Suppressor macrophage treated with lipopolysaccharide for 1 hour (primary cell): ENCODE results near the gene EPO.
"Not testable (repeated sequence)": the region's sequence is repeated elsewhere in the genome, so short reads cannot be mapped to it uniquely, and the experiment has no call there.

Experiments
- DNase-seq, 3 donors: peaks; one replicate each; pipeline ENCODE4 v3.0.0-alpha.2; 2020 to 2022

EPO gene

DNA sequence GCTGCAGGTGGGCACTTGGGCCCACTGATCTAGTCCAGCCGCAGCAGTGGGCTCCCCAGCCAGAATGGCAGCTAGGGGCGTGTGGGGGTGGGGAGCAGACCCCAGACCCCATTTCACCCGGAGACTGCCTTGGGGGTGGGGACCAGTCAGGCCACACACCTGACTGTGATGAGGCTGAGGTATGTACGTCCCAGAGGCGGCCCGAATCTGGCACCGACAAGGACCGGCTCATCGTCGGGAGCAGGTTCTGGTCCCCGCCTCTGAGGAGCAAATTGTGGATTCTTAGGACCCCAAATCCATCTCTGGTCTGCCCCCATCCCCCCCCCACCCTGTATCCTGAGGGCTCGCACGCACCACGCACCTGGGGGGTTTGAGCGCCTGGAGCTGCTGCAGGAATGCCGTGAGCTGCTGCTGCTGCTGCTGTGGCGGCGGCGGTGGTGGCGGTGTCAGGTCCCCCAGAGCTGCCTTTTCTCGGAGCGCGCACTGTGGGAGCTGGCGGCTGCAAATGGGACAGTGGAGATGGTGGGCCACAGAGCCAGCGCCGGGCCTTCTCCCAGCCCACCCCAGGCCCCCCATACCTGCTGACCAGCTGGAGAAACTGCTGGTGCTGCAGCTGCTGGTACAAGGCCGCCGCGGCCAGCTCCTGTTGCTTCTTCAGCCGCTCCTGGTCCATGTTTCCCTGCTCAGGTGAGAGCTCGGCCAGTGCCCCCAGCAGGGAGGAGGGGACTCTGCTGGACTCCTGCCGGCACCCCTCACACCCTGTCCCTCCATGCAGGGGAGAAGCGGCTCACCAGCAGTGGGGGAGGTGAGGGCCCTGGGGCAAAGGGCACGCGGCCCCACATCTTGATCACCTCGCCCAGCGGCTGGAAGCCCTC, 36.4 kb upstream of the EPO start:
- DNase-seq, result no peak

DNA sequence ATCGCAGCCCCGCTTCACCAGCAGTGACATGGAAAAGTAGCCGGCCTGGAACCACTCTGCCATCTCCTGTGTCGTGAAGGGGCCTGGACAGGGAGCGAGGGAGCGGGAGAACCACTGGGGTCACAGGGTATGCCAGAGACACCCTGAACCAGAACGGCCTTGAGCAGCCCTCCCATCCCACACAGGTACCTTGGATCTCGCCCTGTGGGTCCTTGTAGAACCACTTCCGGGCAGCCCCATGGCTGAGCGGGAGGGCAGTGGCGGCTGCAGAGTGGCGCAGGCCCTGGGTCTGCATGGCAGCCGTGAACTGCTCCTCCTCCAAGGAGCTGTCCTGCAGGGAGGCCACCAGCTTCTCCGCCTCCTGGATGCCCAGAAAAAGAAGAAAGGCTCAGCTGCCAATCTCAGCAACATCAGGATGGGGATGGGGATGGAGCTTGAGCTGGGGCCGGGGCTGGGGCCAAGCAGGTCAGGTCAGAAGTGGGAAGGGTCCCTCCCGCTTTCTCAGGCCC, 35.7 kb upstream of the EPO start:
- no peak for DNase-seq

DNA sequence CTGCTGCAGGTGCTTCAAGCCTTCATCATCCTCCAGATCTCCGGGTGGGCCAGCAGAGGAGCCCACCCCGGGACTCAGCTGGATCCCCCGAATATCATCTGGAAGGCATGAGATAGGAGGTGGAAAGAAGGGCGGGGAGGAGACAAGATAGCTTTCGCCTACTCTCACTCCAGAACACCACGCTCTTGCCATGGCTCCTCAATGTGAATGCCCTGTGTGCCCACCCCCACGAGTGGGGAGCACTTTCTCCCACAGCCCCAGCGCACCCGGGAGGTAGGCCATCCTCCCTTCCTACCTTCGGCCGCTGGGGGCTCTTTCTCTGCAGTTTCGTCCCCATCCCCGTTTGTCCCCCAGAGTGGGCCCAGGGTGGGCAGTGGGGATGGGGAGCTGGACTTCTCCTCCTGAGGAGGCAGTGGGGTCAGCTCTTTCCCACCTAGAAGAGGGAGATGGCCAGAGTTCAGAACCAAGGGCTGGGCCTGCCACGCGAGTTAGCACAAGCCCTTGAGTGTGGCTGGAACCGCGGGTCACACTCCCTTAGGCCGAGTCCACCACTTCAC, 35.1 kb upstream of the EPO start:
- DNase-seq, result no peak

DNA sequence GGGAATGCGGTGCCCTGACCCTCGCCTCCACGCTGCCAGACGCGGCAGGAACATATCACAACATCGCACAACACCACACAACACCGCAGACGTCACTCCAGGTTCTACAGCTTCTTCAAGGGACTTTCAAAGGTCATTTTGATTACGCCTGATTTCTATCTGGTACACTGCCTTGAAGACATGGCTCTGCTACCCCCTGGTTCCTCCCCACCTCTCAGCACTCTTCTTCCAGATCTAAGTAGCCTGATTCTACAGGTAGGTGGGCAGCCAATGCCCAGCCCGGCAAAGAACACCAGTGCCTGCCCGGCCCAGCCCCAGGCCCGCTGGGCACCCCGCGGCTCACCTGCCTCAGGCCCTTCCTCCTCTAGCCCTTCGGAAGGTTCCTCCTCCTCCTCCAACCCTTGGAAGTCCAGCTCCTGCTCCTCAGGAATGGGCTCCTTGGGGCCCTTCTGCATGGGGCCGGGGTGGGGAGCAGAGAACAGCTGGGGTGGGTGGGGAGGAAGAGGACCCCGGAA, 34.6 kb upstream of the EPO start:
- DNase-seq, result no peak

DNA sequence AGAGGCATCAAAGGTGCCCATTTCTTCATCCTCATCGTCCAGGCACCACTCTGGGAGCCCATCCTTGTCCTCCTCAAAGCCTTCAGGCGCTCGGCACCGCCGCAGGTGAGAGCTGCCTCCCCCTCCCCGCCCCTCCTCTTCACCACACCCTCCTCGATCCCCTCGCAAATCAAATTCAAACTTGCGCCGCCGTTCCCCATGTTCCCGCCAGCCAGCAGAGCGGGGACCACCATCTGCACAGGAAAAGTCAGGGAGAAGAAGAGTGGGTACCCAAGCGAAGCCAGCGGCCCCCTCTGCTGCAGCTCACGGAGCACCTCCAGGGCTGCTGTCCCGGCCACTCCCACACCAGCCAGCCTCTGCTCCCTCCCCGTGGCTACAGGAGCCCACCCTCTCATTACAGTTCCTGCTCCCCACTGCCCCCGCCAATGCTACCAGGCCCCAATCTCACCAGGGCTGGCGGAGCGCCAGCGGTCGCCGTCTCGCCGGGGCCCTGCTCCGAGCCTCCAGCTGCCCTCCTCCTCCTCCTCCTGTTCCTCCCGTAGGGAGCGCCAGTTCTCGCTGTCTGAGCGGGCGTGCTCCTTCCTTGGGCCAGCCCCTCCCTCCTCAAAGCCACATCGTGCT, 34.0 kb upstream of the EPO start:
- DNase-seq, result no peak

DNA sequence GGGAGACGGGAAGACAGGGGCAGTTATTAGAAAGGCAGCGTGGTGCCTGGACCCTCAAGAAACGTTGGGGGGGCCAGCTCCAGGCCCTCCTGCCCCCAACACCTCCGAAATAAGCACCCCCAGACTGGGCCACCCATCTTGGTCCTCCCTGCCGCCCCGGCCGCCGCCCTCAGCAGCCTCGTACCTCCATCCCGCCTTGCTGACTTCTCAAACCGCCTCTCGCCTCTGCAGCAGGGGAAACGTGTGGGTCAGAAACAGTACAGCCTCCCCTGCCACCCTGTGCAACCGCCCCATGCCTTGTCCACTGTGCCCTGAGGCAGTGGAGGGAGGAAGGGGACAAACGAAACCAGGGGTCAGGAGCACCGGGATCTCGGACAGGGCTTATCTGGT, 33.5 kb upstream of the EPO start:
- no peak for DNase-seq

DNA sequence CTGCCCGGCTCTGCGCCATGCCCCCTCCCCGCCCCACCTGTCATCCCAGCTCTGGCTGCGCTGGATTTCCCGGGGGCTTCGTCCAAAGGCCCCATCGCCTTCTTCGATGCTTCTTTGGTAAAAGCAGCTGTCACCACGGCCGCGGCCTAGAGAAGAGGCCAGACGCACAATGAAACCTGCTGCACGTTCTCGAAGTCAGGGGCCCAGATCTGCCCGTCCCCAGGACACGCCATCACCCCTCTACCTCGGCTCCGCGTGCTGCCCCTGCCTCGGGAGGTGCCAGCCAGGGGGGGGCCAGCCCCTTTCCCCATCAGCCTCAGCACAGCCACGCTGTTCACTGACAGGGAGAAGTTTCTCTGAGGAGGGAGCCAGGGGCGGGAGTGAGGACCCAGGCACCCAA, 33.0 kb upstream of the EPO start:
- DNase-seq, result no peak

DNA sequence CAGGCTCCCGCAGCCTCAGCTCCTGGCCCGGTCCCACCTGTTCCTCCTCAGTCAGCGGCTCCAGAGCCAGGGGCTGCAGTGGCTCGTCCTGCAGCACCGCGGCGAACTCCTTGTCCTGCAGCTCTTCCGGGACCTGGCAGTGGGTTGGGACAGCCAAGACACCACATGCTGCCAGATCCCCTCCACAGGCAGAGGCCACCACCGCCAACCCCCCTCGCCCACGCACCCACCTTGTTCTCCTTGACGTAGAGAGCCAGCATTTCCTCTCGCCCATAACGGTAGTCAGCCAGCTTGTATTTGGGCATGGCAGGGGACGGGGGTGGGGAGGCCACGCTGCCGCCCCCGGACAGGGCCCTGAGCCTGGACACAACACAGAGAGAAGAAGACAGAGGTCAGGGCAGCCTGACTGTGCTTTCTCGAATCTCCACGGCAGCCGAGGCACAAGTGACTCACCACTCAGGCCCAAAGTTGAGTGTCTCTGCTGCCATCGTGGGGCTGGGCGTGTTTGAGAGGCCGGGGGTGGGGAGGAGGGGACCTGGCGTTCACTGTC, 32.4 kb upstream of the EPO start:
- peak in 1 of 3 donors; percentile 38 for DNase-seq

DNA sequence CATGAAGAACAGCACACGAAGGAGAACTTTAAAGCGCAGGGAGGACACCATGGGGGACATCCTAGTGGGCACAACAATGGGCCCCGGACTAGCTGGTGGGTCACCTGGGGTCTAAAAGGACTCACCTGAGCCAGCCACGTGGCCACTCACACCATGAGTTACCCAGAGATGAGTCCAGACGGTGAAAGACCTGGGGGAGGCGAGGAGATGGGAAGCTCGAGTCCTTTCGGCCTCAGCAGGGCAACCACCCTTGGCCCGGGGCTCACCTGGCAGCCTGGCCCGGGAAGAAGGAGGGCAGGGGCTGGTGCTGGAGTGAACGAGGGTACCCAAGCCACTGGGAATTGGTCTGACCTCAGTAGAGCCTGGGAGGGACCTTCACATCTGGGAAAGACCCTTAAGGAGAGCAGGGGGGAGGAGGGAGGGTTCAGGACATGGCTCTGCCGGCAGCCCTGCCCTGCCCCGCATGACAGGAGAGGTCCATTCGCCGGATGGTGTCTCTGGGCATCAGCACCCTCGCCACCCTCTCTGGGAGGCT, 31.9 kb upstream of the EPO start:
- DNase-seq, result no peak

DNA sequence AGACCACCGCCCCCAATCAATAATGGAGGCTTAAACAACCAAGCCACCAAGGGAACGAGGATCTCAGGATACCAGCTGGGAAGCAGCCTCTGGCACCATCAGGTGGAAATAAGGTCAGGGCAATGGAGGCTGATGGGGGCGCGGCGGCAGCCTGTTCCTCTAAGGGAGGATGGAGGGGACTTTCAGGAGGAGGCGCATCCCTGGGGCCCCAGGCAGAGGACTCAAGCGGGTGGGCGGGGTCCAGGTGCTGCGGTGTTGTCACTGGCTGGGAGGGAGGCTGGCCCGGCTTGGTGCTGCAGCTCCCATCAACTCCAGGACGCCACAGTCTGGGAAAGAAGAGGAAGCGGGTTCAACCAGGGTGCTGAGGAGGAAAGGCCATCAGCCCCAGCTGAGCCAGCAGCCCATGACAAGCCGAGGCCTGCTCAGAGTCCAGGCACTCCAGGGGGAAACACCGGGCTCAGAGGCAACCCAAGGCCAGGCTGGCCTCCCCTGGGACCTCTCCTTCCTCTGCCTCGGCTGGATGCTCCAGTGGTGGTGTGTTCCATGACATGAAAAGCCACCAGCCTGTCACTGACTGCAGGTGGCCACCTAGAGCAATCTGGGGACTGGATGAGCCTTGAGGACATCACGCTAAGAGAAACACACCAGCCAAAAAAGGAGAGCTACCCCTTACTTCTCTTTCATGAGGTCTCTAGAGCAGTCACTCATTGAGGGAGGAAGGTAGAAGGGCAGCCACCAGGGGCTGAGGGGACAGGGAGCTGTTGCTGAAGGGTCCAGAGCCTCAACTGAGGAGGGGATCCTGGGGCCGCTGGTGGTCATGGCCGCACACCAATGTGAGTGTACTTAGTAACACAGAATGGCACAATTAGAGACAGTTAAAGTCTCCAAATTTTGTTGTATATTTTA, 30.8 kb upstream of the EPO start:
- no peak for DNase-seq

DNA sequence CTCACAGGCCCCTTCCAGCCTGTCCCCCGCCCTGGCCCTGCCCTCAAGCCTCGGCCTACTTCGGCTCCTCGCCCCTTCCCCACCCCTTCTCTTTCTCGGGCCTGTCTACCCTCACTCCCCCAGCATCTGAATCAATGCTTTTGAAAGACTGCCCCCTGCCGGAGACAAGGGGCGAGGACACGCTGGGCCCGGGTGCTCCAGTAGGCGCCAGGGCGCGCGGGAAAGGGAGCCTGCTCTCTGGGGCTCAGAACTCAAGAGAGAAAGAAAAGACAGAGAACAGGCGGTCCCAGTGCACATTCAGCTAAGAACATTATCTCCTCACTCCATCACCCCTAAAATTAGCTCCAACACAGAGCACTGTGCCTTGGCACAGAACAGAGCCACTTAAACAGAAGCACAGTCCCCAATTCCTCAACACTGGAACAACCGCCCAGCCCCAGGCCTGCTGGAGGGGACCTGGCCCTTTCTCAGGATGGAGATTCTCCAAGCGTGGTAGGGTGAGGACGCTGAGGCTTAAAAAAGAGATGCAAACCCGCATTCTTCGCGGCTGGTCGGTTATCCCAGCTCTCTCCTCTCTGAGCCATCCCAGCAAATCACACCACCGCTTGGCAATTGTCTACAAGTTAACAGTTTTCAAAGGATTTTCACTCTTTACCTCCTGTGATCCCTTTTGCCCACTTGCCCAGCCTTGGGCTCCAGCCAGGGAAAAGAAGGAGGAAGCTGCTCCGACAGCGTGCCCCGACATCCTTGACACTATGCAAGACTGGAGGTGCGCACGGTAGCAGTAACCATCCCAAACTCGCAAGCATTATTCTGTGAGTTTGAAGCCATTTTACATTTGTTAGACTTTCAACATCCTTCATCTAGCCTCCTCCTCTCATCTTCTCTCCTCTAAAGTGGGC, 28.3 kb upstream of the EPO start:
- DNase-seq, result peak; percentile 85 to 90 (median 88)

DNA sequence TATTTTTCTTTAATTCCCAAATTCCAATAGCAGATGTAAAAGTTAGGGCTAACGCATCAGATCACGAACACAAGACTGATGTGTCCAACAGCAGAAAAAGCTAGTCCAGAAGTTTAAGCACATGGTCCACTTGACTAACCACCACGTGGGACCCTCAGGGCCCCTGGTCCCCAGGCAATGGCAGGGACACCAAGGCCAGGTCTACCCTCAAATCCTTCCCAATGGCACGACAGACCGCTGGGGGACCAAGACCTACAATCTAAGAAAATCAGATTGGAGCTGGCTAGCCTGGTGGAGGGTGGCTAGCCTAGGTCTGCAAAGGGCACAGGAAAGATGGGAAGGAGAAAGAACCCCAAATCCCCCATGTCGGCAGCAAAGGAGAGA, 27.7 kb upstream of the EPO start:
- DNase-seq, result no peak

DNA sequence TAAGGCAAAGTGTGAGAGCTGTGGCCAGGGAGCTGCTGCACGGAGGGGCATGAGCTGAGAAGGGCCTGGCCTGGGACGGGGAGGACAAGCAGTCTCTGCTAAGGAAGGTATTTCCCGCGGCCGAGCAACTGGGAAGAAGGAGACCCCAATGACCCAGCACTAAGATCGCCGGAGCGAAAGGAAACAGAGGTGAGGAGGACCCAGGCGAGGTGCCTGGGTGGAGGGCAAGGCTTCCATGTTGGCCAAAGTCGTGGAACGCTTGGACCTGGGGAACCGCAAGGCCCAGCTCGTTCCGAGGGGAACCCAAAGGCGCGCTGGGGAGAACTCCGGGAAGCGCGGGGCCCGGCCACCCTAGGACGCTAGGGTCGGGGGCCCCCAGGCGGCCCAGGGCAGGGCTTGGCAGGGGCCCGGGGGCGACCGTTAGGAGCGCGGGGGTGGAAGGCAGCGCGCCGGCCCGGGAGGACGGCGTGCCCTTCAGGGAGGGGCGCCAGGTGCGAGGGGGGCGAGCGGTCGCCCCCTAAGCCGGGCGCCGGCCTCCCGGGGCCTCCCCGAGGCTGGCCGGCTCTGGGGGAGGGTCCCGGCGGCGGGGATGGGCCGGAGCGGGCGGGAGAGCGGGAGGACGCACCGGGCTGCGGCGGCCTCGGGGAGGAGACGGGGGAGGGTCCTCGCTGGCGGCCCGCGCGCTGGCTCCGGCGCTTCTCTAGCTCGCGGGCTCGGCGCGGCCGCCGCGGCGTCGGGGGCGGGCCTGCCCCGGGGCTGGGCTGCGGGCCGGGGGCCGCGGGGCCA, 26.8 kb upstream of the EPO start:
- DNase-seq, result peak in 1 of 3 donors; percentile 45

DNA sequence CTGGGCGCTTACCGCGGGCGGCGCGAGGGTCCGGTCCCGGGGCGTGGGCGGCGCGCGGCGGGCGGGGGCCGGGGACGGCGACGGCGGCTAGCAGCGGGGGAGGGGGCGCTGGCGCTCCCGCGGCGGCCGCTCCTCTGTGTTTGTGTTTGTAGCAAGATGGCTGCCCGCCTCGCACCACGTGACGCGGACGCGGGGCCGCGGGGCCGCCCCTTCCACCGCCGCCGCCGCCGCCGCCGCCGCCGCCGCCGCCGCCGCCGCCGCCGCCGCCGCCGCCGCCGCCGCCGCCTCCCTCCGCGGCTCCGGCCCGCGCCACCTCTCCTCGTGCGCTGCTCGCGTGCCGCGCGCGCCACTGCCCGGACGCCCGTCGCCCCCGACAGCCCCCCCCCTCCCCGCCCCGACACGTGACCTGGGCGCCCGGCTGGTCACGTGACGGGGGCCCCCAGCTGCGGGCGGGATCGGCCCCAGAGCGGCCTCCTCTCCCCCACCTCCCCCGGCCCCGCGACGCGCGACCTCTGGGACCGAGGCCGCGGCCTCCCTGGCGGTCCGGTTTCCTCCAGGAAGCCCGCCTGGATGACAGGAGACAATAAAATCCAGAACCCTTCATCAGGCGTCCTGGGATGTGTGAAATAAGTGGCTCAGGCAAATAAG, 26.0 kb upstream of the EPO start, which contains the start of gene GIGYF1:
Gene GIGYF1, minus strand, starts transcription at position 153 of the 648 bp plus-strand sequence. CDS start 6,012 bp downstream, outside the sequence.
- peak; percentile 66 to 90 (median 78) for DNase-seq

DNA sequence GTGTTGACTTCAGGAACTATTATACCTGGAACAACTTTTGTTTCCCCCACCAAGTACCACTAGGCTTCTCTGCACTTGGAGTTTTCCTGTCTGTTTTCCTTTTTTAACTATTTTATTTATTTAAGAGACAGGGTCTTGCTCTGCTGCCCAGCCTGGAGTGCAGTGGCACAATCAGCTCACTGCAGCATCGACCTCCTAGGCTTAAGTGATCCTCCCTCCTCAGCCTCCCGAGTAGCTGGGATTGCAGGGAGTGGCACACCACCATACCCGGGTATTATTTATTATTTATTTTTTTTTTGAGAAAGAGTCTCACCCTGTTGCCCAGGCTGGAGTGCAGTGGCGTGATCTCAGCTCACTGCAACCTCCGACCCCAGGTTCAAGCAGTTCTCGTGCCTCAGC, 24.1 kb upstream of the EPO start:
- no peak for DNase-seq

DNA sequence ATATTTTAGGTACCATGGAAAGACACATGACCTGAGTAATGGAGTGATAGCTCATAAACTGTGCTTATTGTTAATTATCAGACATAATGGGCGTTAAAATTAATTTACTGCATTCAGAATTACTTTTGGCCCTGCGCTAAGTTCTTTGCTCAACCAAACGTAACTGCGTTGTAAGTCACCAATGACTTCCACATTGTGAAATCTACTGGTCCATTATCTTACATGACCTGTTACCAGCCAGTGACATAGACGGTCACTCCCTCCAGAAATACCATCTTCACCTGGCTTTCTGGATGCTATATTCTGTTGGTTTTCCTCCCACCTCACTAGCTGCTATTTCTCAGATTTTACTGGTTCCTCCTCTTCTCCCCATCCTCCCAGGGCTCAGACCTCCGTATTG, 21.2 kb upstream of the EPO start:
- no peak for DNase-seq

DNA sequence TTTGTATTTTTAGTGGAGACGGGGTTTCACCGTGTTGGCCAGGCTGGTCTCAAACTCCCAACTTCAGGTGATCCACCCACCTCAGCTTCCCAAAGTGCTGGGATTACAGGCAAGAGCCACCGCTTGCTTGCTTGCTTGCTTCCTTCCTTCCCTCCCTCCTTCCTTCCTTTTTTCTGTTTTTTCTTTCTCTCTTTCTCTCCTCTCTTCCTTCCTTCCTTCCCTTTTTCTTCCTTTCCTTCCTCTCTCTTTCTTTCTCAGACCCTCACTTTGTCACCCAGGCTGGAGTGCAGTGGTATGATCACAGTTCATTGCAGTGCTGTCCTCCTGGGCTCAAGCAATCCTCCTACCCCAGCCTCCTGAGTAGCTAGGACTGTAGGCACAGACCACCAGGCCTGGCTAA, 19.2 kb upstream of the EPO start:
- DNase-seq, result not testable (repeated sequence)

DNA sequence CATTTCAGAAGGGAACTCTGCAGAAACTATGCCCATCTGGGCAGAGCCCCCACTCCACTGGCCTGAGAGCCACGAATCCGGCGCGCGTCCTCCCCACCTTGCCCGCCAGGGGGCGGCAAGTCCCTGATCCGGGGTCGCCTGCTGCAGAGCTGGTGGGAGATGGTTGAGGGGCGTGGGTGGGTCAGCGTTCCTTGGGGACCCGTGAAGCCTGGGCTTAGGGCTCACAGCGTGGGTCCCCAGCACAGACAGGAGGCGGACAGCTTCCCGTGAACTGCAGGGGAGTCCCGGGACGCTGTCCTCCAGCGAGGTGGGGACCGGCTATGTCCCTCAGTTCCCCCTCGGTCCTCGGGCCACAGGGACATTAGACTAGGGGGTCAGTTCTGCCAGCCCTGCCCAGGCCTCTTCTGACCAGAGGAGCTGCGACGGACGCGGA, 14.9 kb upstream of the EPO start:
- peak; percentile 75 to 89 (median 75) for DNase-seq
